NCI-H774 (cell line): ENCODE results near the gene TMEM178B.
A peak's percentile ranks its signal among the peaks of the same experiment; 100 is the strongest.

Source experiments
- DNase-seq: peaks from one replicate; lab custom pipeline; 2025; lab: John Stamatoyannopoulos, UW

Gene TMEM178B

GRCh38 chr7:141225916-141226618, 152.2 kb downstream of the TMEM178B start:
- DNase-seq: no peak

GRCh38 chr7:141227454-141227853, 153.6 kb downstream of the TMEM178B start:
- no peak for DNase-seq

- no peak for DNase-seq
These were observed 154.6 kb downstream of the TMEM178B start for GRCh38 chr7:141228482-141228881.

GRCh38 chr7:141231018-141231792, 157.3 kb downstream of the TMEM178B start:
- peak; percentile 13 for DNase-seq

GRCh38 chr7:141232286-141233051, 158.6 kb downstream of the TMEM178B start:
- DNase-seq: no peak

- DNase-seq: no peak
These were observed 160.7 kb downstream of the TMEM178B start for GRCh38 chr7:141234335-141235105.

- DNase-seq: no peak
These were observed 161.8 kb downstream of the TMEM178B start for GRCh38 chr7:141235656-141236055.

GRCh38 chr7:141238596-141239243, 164.9 kb downstream of the TMEM178B start:
- DNase-seq: no peak

GRCh38 chr7:141239661-141240060, 165.8 kb downstream of the TMEM178B start:
- DNase-seq: no peak

- no peak for DNase-seq
These were observed 168.7 kb downstream of the TMEM178B start for GRCh38 chr7:141242568-141242967.

GRCh38 chr7:141243368-141243767, 169.5 kb downstream of the TMEM178B start:
- no peak for DNase-seq

GRCh38 chr7:141244435-141244834, 170.6 kb downstream of the TMEM178B start:
- DNase-seq: no peak

GRCh38 chr7:141246426-141246825, 172.6 kb downstream of the TMEM178B start:
- no peak for DNase-seq

GRCh38 chr7:141251180-141251579, 177.3 kb downstream of the TMEM178B start:
- DNase-seq: no peak

- DNase-seq: no peak
These were observed 178.1 kb downstream of the TMEM178B start for GRCh38 chr7:141251957-141252356.

GRCh38 chr7:141257597-141257996, 183.7 kb downstream of the TMEM178B start:
- DNase-seq: no peak

- no peak for DNase-seq
These were observed 184.7 kb downstream of the TMEM178B start for GRCh38 chr7:141258559-141258958.

- no peak for DNase-seq
These were observed 188.5 kb downstream of the TMEM178B start for GRCh38 chr7:141262101-141263090.

GRCh38 chr7:141263508-141263907, 189.6 kb downstream of the TMEM178B start:
- DNase-seq: no peak

GRCh38 chr7:141263983-141264382, 190.1 kb downstream of the TMEM178B start:
- no peak for DNase-seq
